NT2/D1 (cell line): ENCODE data around the gene CAMK1D.
"Not testable (repeated sequence)": the region's sequence is repeated elsewhere in the genome, so short reads cannot be mapped to it uniquely, and the experiment has no call there.

Experiments used
- DNase-seq: peaks from one replicate; pipeline ENCODE4 v3.0.0-alpha.2; 2011; ENCODE audit warnings: low read depth, low spot score
- H3K27me3 ChIP-seq: 2 replicates; pipeline ENCODE4 v1.6.0; 2011; ENCODE audit warnings: mild to moderate bottlenecking; ENCODE audit not compliant: insufficient read length, insufficient read depth
- H3K36me3 ChIP-seq: 2 replicates; pipeline ENCODE4 v1.6.1; 2011; ENCODE audit warnings: mild to moderate bottlenecking, low read length, mixed read lengths; ENCODE audit not compliant: insufficient read depth, insufficient read length
- H3K4me1 ChIP-seq: 2 replicates; pipeline ENCODE4 v1.5.1; 2011; ENCODE audit not compliant: insufficient read depth, insufficient read length
- H3K4me3 ChIP-seq: 2 replicates; pipeline ENCODE4 v1.5.1; 2011; ENCODE audit warnings: low read depth; ENCODE audit not compliant: insufficient read length
- H3K9ac ChIP-seq: 2 replicates; pipeline ENCODE4 v1.6.0; 2011; ENCODE audit warnings: low read depth; ENCODE audit not compliant: insufficient read length
- H3K9me3 ChIP-seq: 2 replicates; pipeline ENCODE4 v1.5.1; 2011; ENCODE audit warnings: mild to moderate bottlenecking, low read length; ENCODE audit not compliant: insufficient read depth
- SUZ12 ChIP-seq: IDR thresholded peaks from 2 replicates; pipeline ENCODE4 v1.6.1; 2011; ENCODE audit not compliant: insufficient read length, insufficient read depth; ENCODE audit errors: extremely low read depth
- YY1 ChIP-seq: IDR thresholded peaks from 2 replicates; pipeline ENCODE4 v1.6.1; 2011; ENCODE audit not compliant: insufficient read length, insufficient read depth
- ZNF274 ChIP-seq: IDR thresholded peaks from 2 replicates; pipeline ENCODE4 v1.6.1; 2011; ENCODE audit warnings: mild to moderate bottlenecking, low read depth, low read length

Gene CAMK1D

DNA sequence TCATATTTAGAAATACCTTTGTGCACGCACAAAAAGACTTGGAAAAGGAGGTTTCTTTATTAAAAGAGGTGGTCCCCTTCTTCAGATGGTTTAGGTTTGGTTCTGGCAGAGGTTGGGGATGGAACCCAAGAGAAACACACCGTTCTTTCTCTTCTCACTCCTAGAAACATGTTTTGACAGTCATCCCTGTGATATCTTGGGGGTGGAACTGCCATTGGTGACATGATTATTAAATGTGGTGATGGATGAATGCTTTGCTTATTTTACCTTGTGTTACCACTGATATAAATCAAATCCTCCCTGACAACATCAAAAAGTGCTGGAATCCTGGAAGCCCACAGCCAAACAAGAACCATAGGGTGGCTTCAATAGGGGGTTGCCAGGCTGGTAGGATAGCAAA, 505.6 kb downstream of the CAMK1D start:
- DNase-seq, result no peak
- Histone ChIP-seq H3K9ac (no peak overlapping the region), H3K4me3 (no peak overlapping the region), H3K27me3 (no peaks in the 10 kb centered on the region), H3K36me3 (no peaks in the 10 kb centered on the region), H3K4me1 (no peaks in the 10 kb centered on the region), H3K9me3 (no peaks in the 10 kb centered on the region)
- TF ChIP-seq ZNF274 (no peak), SUZ12 (no peak), YY1 (no peak)

DNA sequence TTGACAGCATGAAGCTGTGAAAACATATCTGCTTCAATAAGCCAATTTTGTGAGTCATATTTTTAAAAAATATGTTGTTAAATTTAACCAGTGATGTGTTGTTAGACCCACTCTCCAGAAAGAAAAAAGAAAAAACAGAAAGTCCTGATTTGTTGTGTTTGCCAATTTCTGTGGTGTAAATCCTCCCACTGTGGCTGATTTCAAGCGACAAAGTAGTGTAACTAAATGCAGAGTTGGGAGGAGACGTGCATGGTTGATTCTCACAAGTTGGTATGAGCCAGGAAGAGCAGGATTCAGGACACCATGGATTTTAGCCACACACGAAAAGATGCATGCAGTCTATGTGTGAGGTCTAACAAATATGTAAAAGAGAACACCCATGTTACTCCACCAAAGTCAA, 513.1 kb downstream of the CAMK1D start:
- TF ChIP-seq SUZ12 (no peak), ZNF274 (no peak), YY1 (no peak)
- Histone ChIP-seq H3K4me1 (no peaks in the 10 kb centered on the region), H3K36me3 (no peaks in the 10 kb centered on the region), H3K9me3 (no peaks in the 10 kb centered on the region), H3K4me3 (no peak overlapping the region), H3K9ac (no peak overlapping the region), H3K27me3 (no peaks in the 10 kb centered on the region)
- DNase-seq, result no peak

DNA sequence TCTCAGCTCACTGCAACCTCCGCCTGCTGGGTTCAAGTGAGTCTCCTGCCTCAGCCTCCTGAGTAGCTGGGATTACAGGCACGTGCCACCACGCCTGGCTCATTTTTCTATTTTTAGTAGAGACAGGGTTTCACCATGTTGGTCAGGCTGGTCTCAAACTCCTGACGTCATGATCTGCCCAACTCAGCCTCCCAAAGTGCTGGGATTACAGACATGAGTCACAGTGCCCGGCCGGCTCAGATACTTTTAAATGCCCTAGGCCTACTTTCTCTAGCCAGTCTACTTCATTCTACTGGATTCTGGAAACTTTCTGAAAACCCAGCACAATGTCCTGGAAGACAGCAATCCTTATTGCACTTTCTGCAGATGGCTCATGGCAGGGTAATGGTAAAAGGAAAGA, 516.2 kb downstream of the CAMK1D start:
- H3K27me3 ChIP-seq, H3K4me3 ChIP-seq, H3K9ac ChIP-seq, H3K9me3 ChIP-seq, H3K4me1 ChIP-seq, DNase-seq, H3K36me3 ChIP-seq: not testable (repeated sequence)

DNA sequence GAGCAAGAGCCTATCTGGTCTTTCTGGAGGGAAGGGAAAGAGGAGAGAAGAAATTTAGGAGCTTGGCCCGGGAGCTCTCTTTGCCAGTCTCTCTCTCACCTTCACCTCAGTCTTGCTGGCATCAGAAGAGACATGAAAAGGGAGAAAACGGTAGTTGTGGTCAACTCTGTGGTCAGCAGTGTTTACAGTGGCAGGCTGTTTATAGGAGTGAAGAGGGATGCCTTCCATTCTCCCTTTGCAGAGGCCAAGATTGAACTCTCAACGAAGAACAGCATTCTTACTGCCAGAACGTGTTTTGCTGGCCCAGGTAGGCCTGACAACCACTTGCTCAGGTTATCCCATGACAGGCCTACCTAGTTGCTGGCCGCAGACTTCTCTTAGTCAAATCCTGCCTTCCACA, 518.9 kb downstream of the CAMK1D start:
- no peaks in the 10 kb centered on the region for H3K4me1 ChIP-seq
- H3K4me3 ChIP-seq, result no peak overlapping the region
- H3K9me3 ChIP-seq, result no peaks in the 10 kb centered on the region
- no peak for DNase-seq
- no peak overlapping the region for H3K9ac ChIP-seq
- TF ChIP-seq SUZ12, result no peak
- no peak for TF ChIP-seq ZNF274
- TF ChIP-seq YY1, result no peak
- no peaks in the 10 kb centered on the region for H3K36me3 ChIP-seq
- H3K27me3 ChIP-seq, result no peaks in the 10 kb centered on the region

DNA sequence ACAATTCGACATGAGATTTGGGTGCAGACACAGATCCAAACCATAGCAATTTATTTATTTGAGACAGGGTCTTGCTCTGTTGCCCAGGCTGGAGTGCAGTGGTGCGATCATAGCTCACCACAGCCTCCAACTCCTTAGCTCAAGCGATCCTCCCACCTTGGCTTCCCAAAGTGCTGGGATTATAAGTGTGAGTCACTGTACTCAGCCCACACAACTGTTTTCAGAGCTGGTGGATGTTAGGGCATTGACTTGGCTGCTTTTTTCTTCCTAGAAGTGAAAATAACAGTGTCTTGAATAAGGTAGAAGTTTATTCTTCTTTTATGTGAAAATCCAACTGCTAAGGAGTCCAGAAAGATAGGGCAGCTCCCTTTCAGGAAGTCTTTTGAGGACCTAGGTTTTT, 520.1 kb downstream of the CAMK1D start:
- Histone ChIP-seq H3K4me1 (no peaks in the 10 kb centered on the region), H3K36me3 (no peaks in the 10 kb centered on the region), H3K9ac (no peak overlapping the region), H3K27me3 (no peaks in the 10 kb centered on the region), H3K4me3 (no peak overlapping the region), H3K9me3 (no peaks in the 10 kb centered on the region)
- DNase-seq, result no peak
- TF ChIP-seq SUZ12, result no peak
- TF ChIP-seq YY1, result no peak
- TF ChIP-seq ZNF274, result no peak

DNA sequence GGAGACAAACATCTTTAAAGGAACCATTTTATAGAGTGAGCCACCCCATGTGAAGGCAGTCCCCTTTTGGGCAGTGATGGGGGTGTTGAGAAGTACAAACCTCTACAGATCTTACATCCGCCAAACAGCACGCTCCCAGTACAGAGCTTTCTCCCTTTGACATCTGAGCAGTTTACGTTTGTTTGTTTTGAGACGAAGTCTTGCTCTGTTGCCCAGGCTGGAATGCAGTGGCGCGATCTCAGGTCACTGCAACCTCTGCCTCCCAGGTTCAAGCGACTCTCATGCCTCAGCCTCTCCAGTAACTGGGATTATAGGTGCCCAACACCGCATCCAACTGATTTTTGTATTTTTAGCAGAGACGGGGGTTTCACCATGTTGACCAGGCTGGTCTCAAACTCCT, 523.2 kb downstream of the CAMK1D start:
- Histone ChIP-seq H3K4me1 (no peaks in the 10 kb centered on the region), H3K27me3 (no peaks in the 10 kb centered on the region), H3K9ac (no peak overlapping the region), H3K9me3 (no peaks in the 10 kb centered on the region), H3K36me3 (no peaks in the 10 kb centered on the region), H3K4me3 (no peak overlapping the region)
- no peak for TF ChIP-seq SUZ12
- no peak for TF ChIP-seq ZNF274
- no peak for TF ChIP-seq YY1
- DNase-seq, result no peak

DNA sequence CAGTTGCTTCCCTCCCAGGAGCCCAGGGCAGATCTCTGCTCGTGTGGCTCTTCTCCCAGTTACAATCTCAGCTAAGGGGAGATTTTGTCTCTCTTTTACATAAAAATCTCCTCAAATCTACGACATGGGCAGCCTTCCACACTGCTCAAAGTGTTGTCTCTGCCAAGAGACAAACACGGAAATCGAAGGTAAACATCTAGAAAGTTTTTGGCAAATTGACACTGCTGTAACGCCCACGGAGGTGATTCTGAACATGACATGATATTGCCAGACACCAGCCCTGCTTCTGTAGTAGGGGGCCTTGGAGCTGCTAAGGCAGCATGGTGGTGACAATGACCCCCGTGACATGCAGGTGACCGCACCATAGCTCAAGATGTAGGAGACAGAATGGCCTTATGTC, 523.8 kb downstream of the CAMK1D start:
- no peak overlapping the region for H3K4me3 ChIP-seq
- no peak for DNase-seq
- no peak overlapping the region for H3K9ac ChIP-seq
- H3K4me1 ChIP-seq, result no peaks in the 10 kb centered on the region
- no peaks in the 10 kb centered on the region for H3K36me3 ChIP-seq
- no peaks in the 10 kb centered on the region for H3K27me3 ChIP-seq
- TF ChIP-seq SUZ12 (no peak), YY1 (no peak), ZNF274 (no peak)
- H3K9me3 ChIP-seq, result no peaks in the 10 kb centered on the region

DNA sequence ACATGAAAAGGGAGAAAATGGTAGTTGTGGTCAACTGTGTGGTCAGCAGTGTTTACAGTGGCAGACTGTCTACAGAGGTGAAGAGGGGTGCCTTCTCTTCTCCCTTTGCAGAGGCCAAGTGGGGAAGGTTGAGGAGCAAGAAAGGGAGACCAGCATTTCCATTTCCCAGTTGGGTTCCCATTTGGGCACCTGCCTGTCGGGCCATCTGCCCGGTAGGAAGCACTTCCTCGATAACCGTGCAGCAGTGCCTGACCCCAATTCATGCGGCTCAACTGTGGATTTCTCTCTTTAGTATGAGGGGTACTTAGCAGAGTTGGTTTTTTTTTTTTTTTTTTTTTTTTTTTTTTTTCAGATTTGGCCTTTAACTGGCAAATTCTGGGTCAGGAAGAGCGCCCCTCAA, 525.2 kb downstream of the CAMK1D start:
- TF ChIP-seq ZNF274, result no peak

More for the DNA sequence above, 525.2 kb downstream of the CAMK1D start:
- Histone ChIP-seq H3K9ac (no peak overlapping the region), H3K36me3 (no peaks in the 10 kb centered on the region), H3K4me1 (no peaks in the 10 kb centered on the region), H3K27me3 (no peaks in the 10 kb centered on the region), H3K4me3 (no peak overlapping the region), H3K9me3 (0 out of 2 replicates have a peak, but pooled peaks cover 3% of the 10 kb centered on the region)
- no peak for DNase-seq
